PC-3 (cell line): Measurements from ENCODE around the gene MCU. TPM values are rescaled to one million over a fixed set of nuclear protein-coding genes. Genes with fewer than 3 reads are reported as not detected.

Source experiments
- ATAC-seq: fragments of 200-7000 bp; cut with Tn5 transposase; 2 replicates; pipeline ENCODE4 v1.9.1; 2020; ENCODE audit warnings: mild to moderate bottlenecking, moderate library complexity
- BruUV-seq: library from RNA; stranded (reverse); fragments of 400-500 nt; replicated peaks from 2 replicates; lab custom pipeline; 2021; lab: Mats Ljungman, UMichigan
- CTCF ChIA-PET: fragments of 300-600 bp; sonication (Branson Sonifier 250); formaldehyde crosslinking; loops from one replicate; lab custom pipeline; 2022; ENCODE audit warnings: antibody characterized with exemption; lab: Charles Lee
- POLR2A ChIA-PET: fragments of 300-600 bp; sonication (Branson Sonifier 250); formaldehyde crosslinking; loops from one replicate; lab custom pipeline; 2022; ENCODE audit warnings: antibody characterized with exemption; ENCODE audit not compliant: unreplicated experiment; lab: Charles Lee
- DNase-seq: peaks from one replicate; pipeline ENCODE4 v3.0.0-alpha.2; 2015
- H2AFZ ChIP-seq: fragments of 300-600 bp; sonication (generic); 2 replicates; pipeline ENCODE4 v1.6.0; 2016; ENCODE audit warnings: antibody characterized with exemption, low read length
- H3F3A ChIP-seq: fragments of 300-600 bp; sonication (generic); one replicate; pipeline ENCODE4 v1.6.0; 2017; ENCODE audit warnings: antibody characterized with exemption, low read length, control low read depth, mild to moderate bottlenecking; ENCODE audit not compliant: unreplicated experiment
- H3K27ac ChIP-seq: fragments of 300-600 bp; sonication (generic); 2 replicates; pipeline ENCODE4 v1.5.1; 2016; ENCODE audit warnings: mild to moderate bottlenecking, low read length
- H3K27me3 ChIP-seq: fragments of 300-600 bp; sonication (generic); 2 replicates; pipeline ENCODE4 v1.6.1; 2016; ENCODE audit warnings: low read length, mixed read lengths
- H3K36me3 ChIP-seq: fragments of 300-600 bp; sonication (generic); 2 replicates; pipeline ENCODE4 v1.6.1; 2016; ENCODE audit warnings: low read depth, mixed run types, low read length, mixed read lengths
- H3K4me1 ChIP-seq: fragments of 300-600 bp; sonication (generic); 2 replicates; pipeline ENCODE4 v1.5.1; 2016; ENCODE audit warnings: low read length; ENCODE audit not compliant: insufficient read depth
- H3K4me2 ChIP-seq: fragments of 300-600 bp; sonication (generic); 2 replicates; pipeline ENCODE4 v1.6.0; 2016; ENCODE audit warnings: low read length
- H3K4me3 ChIP-seq: fragments of 300-600 bp; sonication (generic); 2 replicates; pipeline ENCODE4 v1.5.1; 2016; ENCODE audit warnings: mild to moderate bottlenecking, low read length, mixed read lengths
- H3K79me2 ChIP-seq: fragments of 300-600 bp; sonication (generic); 2 replicates; pipeline ENCODE4 v1.6.1; 2017; ENCODE audit warnings: low read length, mixed read lengths
- H3K9ac ChIP-seq: fragments of 300-600 bp; sonication (generic); 2 replicates; pipeline ENCODE4 v1.6.0; 2016; ENCODE audit warnings: mild to moderate bottlenecking, low read length
- H3K9me2 ChIP-seq: fragments of 300-600 bp; sonication (generic); replicated peaks from 2 replicates; pipeline ENCODE4 v1.6.1; 2016; ENCODE audit warnings: mixed run types, low read length, mixed read lengths
- H3K9me3 ChIP-seq: fragments of 300-600 bp; sonication (generic); 2 replicates; pipeline ENCODE4 v1.6.1; 2016; ENCODE audit warnings: low read length, mixed read lengths
- H4K20me1 ChIP-seq: fragments of 300-600 bp; sonication (generic); 2 replicates; pipeline ENCODE4 v1.6.1; 2016; ENCODE audit warnings: low read length, mixed read lengths
- CTCF ChIP-seq: fragments of 300-600 bp; sonication (generic); conservative IDR thresholded peaks from 2 replicates; pipeline ENCODE4 v1.5.1; 2017; ENCODE audit warnings: antibody characterized with exemption, low read depth, mild to moderate bottlenecking, low read length
- EZH2 ChIP-seq: fragments of 300-600 bp; sonication (generic); IDR thresholded peaks from one replicate; pipeline ENCODE4 v1.6.1; 2017; ENCODE audit warnings: antibody characterized with exemption, mild to moderate bottlenecking, low read length; ENCODE audit not compliant: unreplicated experiment
- EZH2phosphoT487 ChIP-seq: fragments of 300-600 bp; sonication (generic); IDR thresholded peaks from 2 replicates; pipeline ENCODE4 v1.6.1; 2018; ENCODE audit warnings: mild to moderate bottlenecking, antibody characterized with exemption, low read length, borderline replicate concordance
- intact Hi-C: fragments of 100-400 bp; cut with micrococcal nuclease; formaldehyde crosslinking; loops from 2 replicates; pipeline ENCODE4 v1.9.0; 2023
- total RNA-seq: library from RNA; depleted of rRNA; stranded (reverse); fragments of >200 nt; gene quantifications from 2 replicates; pipeline ENCODE4 v1.2.3, GENCODE V29; 2014

Gene MCU
- total RNA-seq, 1 experiment from 2014 or later = 21.5 TPM

GRCh38 chr10:72661431-72661830, 30.5 kb upstream of the MCU start:
- CTCF ChIA-PET = no interaction called here
- BruUV-seq = no TSS peak

GRCh38 chr10:72663971-72664370, 28.0 kb upstream of the MCU start:
- Histone ChIP-seq H3K4me1 (peaks cover 9% of the 10 kb centered on the region; the same call in 1 of the 2 replicates), H3K9me3 (no peaks in the 10 kb centered on the region), H3K27ac (no peak overlapping the region), H3K9ac (no peak overlapping the region), H3K4me2 (no peak overlapping the region), H2AFZ (no peak overlapping the region), H3K79me2 (no peaks in the 10 kb centered on the region), H3K27me3 (no peaks in the 10 kb centered on the region), H3K4me3 (no peak overlapping the region), H3K36me3 (no peaks in the 10 kb centered on the region), H4K20me1 (no peaks in the 10 kb centered on the region), H3F3A (no peaks in the 10 kb centered on the region), H3K9me2 (no peaks in the 10 kb centered on the region)
- DNase-seq (no peak), ATAC-seq (no peak)
- BruUV-seq = no TSS peak
- ChIA-PET CTCF (no interaction called here), POLR2A (interaction anchor here (0.8 kb wide), 1 partner anchor 146 kb away, joined by 10 read pairs; no protein-coding TSS in a partner anchor)
- no peak for TF ChIP-seq CTCF
- TF ChIP-seq EZH2 = no peak
- no peak for TF ChIP-seq EZH2phosphoT487
- intact Hi-C loops = no loop called here

More at GRCh38 chr10:72661431-72661830, 30.5 kb upstream of the MCU start:
- DNase-seq = no peak
- TF ChIP-seq EZH2phosphoT487 (no peak), CTCF (no peak), EZH2 (no peak)
- Histone ChIP-seq H3K9me3 (no peaks in the 10 kb centered on the region), H3K27ac (no peak overlapping the region), H3K79me2 (no peaks in the 10 kb centered on the region), H3F3A (no peaks in the 10 kb centered on the region), H3K9ac (no peak overlapping the region), H3K4me1 (peaks cover 9% of the 10 kb centered on the region; the same call in 1 of the 2 replicates), H4K20me1 (no peaks in the 10 kb centered on the region), H3K27me3 (no peaks in the 10 kb centered on the region), H3K9me2 (no peaks in the 10 kb centered on the region), H3K36me3 (no peaks in the 10 kb centered on the region), H3K4me3 (no peak overlapping the region), H3K4me2 (no peak overlapping the region), H2AFZ (no peak overlapping the region)
- POLR2A ChIA-PET = no interaction called here
- ATAC-seq = no peak
- intact Hi-C loops = no loop called here

GRCh38 chr10:72665925-72666324, 26.0 kb upstream of the MCU start:
- no peak overlapping the region for H2AFZ ChIP-seq
- no peaks in the 10 kb centered on the region for H3K79me2 ChIP-seq
- ATAC-seq (peak; percentile 63), DNase-seq (peak; percentile 57)
- ChIA-PET POLR2A (no interaction called here), CTCF (no interaction called here)
- no peaks in the 10 kb centered on the region for H3K27me3 ChIP-seq
- H3K4me1 ChIP-seq = 0 out of 2 replicates have a peak, but pooled peaks cover 3% of the 10 kb centered on the region
- intact Hi-C loops = no loop called here
- H3K36me3 ChIP-seq = no peaks in the 10 kb centered on the region
- no TSS peak for BruUV-seq
- TF ChIP-seq EZH2phosphoT487 = no peak
- TF ChIP-seq CTCF = no peak
- TF ChIP-seq EZH2 = no peak
- no peaks in the 10 kb centered on the region for H3K9me3 ChIP-seq
- no peak overlapping the region for H3K4me2 ChIP-seq
- H3K9me2 ChIP-seq = no peaks in the 10 kb centered on the region
- no peaks in the 10 kb centered on the region for H3F3A ChIP-seq
- H3K27ac ChIP-seq = no peak overlapping the region
- no peak overlapping the region for H3K4me3 ChIP-seq
- no peak overlapping the region for H3K9ac ChIP-seq
- no peaks in the 10 kb centered on the region for H4K20me1 ChIP-seq
